ENCODE measurements around the gene OR4A47.
A peak's percentile ranks its signal among the peaks of the same experiment; 100 is the strongest.
"Not testable (repeated sequence)": the region's sequence is repeated elsewhere in the genome, so short reads cannot be mapped to it uniquely, and the experiment has no call there.

OR4A47 gene, protein sequence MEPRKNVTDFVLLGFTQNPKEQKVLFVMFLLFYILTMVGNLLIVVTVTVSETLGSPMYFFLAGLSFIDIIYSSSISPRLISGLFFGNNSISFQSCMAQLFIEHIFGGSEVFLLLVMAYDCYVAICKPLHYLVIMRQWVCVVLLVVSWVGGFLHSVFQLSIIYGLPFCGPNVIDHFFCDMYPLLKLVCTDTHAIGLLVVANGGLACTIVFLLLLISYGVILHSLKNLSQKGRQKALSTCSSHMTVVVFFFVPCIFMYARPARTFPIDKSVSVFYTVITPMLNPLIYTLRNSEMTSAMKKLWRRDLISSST

DNA sequence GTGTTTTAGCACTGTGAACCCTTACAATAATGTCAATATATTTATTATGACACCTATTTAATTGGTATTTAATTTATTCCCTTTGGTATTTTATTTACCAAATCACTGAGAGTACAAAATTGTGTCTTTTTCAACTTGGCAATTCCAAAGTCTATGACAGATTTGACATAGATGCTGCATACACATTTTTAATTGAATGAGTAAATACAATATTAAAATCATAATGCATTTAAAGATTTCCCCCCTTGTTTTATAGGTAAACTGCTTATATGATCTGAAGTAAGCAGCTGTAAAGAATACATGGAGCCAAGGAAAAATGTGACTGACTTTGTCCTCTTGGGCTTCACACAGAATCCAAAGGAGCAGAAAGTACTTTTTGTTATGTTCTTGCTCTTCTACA, at the start of gene OR4A47:
Gene OR4A47 (plus strand): TSS at position 301 of the 400 bp plus-strand sequence. CDS start 0 bp downstream, at position 301.
- not testable (repeated sequence) for DNase-seq

DNA sequence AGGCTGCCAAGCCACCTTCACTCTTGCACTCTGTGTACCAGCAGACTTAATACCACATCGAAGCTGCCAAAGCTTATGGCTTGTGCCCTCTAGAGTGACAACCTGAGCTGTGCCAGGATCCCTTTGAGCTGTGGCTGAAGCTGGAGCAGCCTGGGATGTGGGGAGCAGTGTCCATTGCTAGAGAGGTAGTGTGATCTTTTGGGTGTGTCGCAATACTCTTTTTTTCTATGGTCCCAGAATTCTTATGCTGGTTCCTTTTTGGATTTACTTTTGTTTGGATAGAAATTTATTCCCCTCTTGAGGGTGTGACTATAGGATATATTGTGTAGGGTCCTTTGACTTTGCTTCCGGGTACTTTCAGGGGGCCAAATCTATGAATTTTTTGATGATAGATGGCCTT, 32.7 kb upstream of the OR4A47 start:
- DNase-seq: not testable (repeated sequence)

DNA sequence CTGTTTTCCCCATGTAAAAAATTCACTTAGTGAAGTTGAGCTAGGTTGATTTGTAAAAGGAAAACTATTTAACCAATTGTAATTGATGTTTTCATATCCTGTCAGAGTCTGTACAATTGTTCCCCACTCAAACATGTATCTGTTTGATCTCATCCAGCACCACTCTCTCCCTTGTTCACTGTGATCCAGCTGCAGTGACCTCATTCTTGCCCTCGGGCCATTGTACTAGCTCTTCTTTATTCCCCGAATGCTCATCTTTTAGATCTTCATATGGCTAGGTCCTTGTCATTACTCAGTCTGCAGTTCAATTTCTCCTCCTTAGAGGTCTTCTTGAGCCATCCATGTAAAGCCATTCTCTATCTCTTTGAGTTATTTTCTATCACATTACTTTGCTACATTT, 14.6 kb upstream of the OR4A47 start:
- DNase-seq: peak in 11 of 56 donors; percentile 0 to 22 (median 3)

DNA sequence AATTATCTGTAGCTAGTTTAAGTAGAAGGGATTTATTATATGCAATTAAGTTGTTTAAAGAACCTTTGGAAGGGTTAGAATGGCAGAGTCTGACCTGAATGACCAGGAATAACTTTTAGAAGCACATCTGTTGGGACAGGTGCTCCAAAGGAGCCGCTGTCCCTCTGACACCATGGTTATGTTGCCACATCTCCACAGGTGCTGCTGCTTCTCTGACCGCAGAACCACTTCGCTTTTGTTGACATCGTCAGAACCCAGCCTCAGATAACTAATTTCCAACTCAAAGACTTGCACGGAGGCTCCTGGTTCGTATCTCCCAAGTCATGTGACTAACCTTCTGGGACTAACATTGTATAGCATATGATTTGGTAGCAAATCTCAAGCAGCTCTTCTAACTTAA, 13.9 kb upstream of the OR4A47 start:
- DNase-seq: not testable (repeated sequence)

DNA sequence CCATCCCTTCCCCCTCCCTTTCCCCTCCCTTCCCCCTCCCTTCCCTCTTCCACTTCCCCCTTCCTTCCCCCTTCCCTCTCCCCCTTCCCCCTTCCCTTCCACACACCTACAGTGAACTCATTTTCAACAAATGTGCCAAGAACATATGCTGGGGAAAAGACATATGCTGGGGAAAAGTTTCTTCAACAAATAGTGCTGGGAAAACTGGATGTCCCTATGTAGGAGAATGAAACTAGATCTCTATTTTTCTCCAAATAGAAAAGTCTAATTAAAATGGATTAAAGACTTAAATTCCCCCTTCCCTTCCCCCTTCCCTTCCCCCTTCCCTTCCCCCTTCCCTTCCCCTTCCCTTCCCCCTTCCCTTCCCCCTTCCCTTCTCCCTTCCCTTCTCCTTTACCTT, 17.6 kb downstream of the OR4A47 start:
- DNase-seq: not testable (repeated sequence)

DNA sequence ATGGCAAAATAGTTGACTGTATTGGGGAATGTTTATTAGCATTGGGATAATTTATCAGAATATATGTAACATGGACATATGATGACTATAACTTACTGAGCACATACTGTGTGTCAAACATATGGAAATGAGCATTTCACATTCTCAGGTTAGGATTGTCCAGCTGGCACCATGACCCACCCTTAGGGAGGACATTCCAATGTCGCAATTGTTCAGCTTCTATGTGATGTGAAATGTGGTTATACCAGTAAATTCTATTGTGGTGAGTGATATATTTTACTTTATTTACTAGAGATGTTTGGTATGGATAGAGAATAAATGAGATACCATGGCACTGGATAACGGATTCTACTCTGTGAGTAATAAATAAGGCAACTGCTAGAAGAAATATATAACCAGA, 50.4 kb downstream of the OR4A47 start:
- DNase-seq: no peak
